ENCODE measurements around the gene RNF130. TPM values are rescaled to one million over a fixed set of nuclear protein-coding genes. Genes with fewer than 3 reads are reported as not detected.
A peak's percentile ranks its signal among the peaks of the same experiment; 100 is the strongest.

Gene RNF130
- total and polyA plus RNA-seq, 9 of the 15 experiments (the other 6 are each of a cell fraction or from before 2014, with no cell fraction given): 5.8 to 39.4 (median 27.1) TPM

GRCh38 chr5:179986328-179986727 lies 85.2 kb downstream of the RNF130 start (continued):
- TF ChIP-seq REST (IDR thresholded peaks at IDR 0.05; ENCODE audit: borderline replicate concordance) (peak; percentile 77; the same call in 1 of the 2 replicates), REST (CRISPR knock-in tag; IDR thresholded peaks at IDR 0.05; ENCODE audit: low read depth) (no peak), DLX4 (CRISPR knock-in tag; IDR thresholded peaks at IDR 0.05) (no peak), E2F8 (IDR thresholded peaks at IDR 0.05; ENCODE audit: low read depth, partially characterized antibody) (no peak), POLR2AphosphoS5 (IDR thresholded peaks at IDR 0.05; ENCODE audit: control insufficient read depth, insufficient read depth, low read depth, low read length) (no peak), CEBPB (tag; IDR thresholded peaks at IDR 0.05) (no peak), JUNB (CRISPR knock-in tag; conservative IDR thresholded peaks at IDR 0.05) (no peak), BCL6 (CRISPR knock-in tag; IDR thresholded peaks at IDR 0.05) (no peak), TAF7 (tag; IDR thresholded peaks at IDR 0.05) (no peak), NEUROD1 (IDR thresholded peaks at IDR 0.05; ENCODE audit: borderline replicate concordance, low read depth, low read length, partially characterized antibody) (no peak), SPI1 (IDR thresholded peaks at IDR 0.05; ENCODE audit: borderline replicate concordance, low read depth, low read length) (no peak), MXD1 (CRISPR knock-in tag; IDR thresholded peaks at IDR 0.05; ENCODE audit: borderline replicate concordance, poor library complexity, severe bottlenecking) (no peak), RAD21 (CRISPR knock-in tag; conservative IDR thresholded peaks at IDR 0.05 in 1 of 2, IDR thresholded peaks at IDR 0.05 in 1 of 2) (peak in 1 of 2 experiments; percentile 71; a peak in 2 of 4 replicates)
